Effector memory CD8-positive, alpha-beta T cell (primary cell): ENCODE measurements around the gene NOP16.

Experiments used
- ATAC-seq: fragments of 150-1000 bp; cut with Tn5 transposase; replicated peaks from 2 replicates; pipeline ENCODE4 v1.10.0; 2021; ENCODE audit warnings: mild to moderate bottlenecking, moderate library complexity
- DNase-seq, 3 experiments: peaks; one replicate each; pipeline ENCODE4 v3.0.0; 2021
- H3K27ac Mint-ChIP-seq, 2 donors: one replicate each; pipeline ENCODE4 v1.8.0; 2022; ENCODE audit warnings: mild to moderate bottlenecking in 2 of 2, mixed read lengths in 2 of 2, moderate library complexity in 2 of 2
- H3K27me3 Mint-ChIP-seq, 2 donors: one replicate each; pipeline ENCODE4 v1.8.0; 2022; ENCODE audit warnings: mixed read lengths in 2 of 2
- H3K36me3 Mint-ChIP-seq: one replicate; pipeline ENCODE4 v1.8.0; 2022; ENCODE audit warnings: mild to moderate bottlenecking, moderate library complexity, mixed read lengths; ENCODE audit not compliant: insufficient read depth
- H3K4me1 Mint-ChIP-seq, 2 donors: one replicate each; pipeline ENCODE4 v1.8.0; 2022; ENCODE audit warnings: low read depth in 2 of 2, mixed read lengths in 2 of 2
- H3K4me3 Mint-ChIP-seq, 2 donors: one replicate each; pipeline ENCODE4 v1.8.0; 2022; ENCODE audit warnings: mild to moderate bottlenecking in 2 of 2, mixed read lengths in 2 of 2, moderate library complexity in 2 of 2
- H3K9me3 Mint-ChIP-seq, 2 donors: one replicate each; pipeline ENCODE4 v1.8.0; 2022; ENCODE audit warnings: mixed read lengths in 2 of 2

Gene NOP16

DNA sequence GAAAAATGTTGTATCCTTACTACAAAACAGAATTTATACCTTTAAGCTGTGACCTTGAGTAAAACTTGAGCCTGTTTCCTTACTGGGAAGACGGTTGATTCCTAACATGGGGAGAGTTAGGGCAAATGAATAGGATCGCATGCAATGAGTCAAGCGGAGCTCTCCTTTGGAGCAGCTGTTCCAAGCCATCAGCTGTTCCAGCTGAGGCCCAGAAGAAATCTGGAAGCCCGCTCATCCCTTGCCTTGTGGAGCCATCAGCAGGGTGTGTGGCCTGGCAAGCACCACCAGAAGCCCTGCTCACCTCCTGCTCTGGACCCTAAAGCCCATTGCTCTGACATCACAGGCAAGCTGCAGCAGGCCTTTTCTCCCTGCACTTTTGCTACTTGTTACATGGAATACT is 34.9 kb downstream of the NOP16 start:
- Mint-ChIP-seq H3K4me3 (no peak overlapping the region), H3K36me3 (peaks cover 84% of the 10 kb centered on the region), H3K27me3 (no peaks in the 10 kb centered on the region), H3K9me3 (no peaks in the 10 kb centered on the region), H3K27ac (peak overlapping the region in 1 of 2 donors; percentile 62), H3K4me1 (peaks cover 23 to 54% of the 10 kb centered on the region in 2 donors)
- no peak for ATAC-seq
- no peak for DNase-seq

DNA sequence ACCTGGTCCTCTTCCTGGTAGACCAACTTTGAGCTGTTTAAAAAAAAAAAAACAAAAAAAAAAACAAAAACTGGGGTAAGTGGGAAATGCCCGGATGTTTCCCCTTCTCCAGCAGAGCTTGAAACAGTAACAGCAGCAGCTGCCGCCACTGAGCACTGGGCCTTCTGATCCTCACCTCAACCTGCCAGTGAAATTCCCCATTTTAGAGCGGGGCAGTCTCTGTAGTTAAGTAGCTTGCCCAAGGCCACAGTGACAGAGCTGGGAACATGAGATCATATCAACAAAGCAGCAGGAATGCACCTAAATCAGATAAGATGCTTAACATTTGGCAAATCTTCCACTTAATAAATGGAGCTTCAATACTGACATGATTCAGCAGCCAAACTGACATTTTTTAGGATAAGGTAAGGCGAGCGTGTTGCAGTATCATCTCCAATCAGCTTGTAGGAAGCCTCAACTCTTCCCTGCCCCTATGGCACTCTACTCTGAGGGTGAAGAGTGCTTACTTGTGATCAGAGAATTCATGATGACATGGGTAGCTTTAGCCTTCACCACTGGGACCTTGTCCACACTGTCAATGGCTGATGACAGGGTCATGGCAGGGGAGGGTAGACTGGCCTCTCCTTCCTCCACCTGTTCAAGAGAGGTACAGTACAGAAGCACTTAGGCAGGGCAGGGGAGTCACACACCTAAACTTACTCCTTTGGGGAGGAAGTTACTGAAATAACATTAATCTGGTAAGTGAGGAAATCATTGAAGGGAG is 36.1 kb downstream of the NOP16 start:
- no peak for DNase-seq
- H3K27ac Mint-ChIP-seq: peak overlapping the region; percentile 62 to 69
- peaks cover 19 to 46% of the 10 kb centered on the region in 2 donors for H3K4me1 Mint-ChIP-seq
- no peak overlapping the region for H3K4me3 Mint-ChIP-seq
- H3K36me3 Mint-ChIP-seq: peaks cover 84% of the 10 kb centered on the region
- H3K27me3 Mint-ChIP-seq: no peaks in the 10 kb centered on the region
- no peak for ATAC-seq
- H3K9me3 Mint-ChIP-seq: no peaks in the 10 kb centered on the region

DNA sequence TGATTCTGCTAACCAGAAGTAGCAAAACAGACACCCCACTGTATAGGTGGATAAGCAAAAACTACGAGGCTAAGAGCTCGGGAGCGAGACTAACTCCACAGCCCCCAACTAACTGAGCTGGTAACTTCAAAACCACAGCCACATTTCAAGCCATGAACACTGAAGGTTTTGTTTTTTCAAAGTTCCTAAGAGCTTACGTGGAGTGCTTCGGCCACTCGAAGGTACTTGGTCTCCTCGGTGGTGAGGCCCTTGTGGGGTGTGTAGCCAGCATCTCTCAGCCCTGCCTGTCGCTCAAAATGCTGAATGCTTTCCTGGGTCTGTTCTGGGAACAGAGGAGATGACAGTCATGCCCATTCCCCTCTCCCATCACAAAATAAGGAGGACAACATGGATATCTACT is 38.0 kb downstream of the NOP16 start:
- Mint-ChIP-seq H3K9me3 (no peaks in the 10 kb centered on the region), H3K27me3 (no peaks in the 10 kb centered on the region), H3K27ac (peak overlapping the region; percentile 20 to 65), H3K36me3 (peaks cover 89% of the 10 kb centered on the region), H3K4me3 (no peak overlapping the region), H3K4me1 (peaks cover 15 to 37% of the 10 kb centered on the region in 2 donors)
- DNase-seq: no peak
- ATAC-seq: no peak

DNA sequence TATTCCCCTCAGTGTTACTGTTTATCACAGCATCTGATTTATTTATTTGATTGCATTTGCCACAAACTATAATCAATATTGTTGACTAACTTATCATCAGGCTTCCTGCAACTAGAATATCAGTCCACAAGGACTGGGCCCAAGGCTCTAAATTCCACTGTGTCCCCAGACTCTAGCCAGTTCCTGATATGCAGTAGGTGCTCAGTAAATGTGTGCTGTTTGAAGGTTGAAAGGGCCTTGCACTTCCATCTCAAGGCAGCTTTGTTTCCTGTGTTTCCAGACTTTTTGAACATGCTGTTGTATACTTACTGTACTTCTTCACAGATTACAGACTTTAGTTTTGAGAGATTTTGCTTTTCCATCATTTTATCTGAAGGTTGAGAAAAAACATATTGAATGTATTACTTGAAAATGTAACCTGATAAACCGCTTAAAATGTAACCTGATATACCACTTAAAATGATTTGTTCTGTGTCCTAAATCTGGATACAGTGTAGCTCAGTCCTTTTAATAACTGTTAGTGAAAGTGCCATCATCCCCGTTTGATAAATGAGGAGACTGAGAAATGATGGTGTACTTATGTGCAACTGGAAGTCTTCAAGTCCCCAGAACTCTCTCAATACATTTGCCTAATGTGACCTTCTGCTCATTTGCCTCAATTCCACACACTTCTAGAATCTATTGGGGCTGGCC is 45.5 kb downstream of the NOP16 start:
- no peak overlapping the region for H3K4me3 Mint-ChIP-seq

DNA sequence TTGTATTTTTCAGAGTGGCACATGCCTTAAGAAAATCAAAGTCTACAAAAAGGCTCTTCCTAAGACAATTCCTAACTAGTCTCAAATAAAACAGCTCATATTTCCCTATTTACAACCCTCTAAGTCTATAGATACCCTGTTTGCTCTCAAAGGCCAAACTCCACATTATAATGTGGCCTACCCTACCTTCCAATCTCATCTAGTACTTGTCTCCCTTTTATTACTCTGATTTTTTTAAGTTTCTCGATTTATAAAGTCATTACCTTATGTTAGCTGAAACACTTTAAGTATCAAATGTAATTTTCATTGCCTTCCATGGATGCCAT is 46.3 kb downstream of the NOP16 start:
- peaks cover 31% of the 10 kb centered on the region for H3K36me3 Mint-ChIP-seq
- H3K27me3 Mint-ChIP-seq: no peaks in the 10 kb centered on the region
- H3K27ac Mint-ChIP-seq: no peak overlapping the region
- H3K9me3 Mint-ChIP-seq: no peaks in the 10 kb centered on the region
- H3K4me1 Mint-ChIP-seq: no peaks in the 10 kb centered on the region
- no peak overlapping the region for H3K4me3 Mint-ChIP-seq
- DNase-seq (no peak), ATAC-seq (no peak)

More for the DNA sequence above, 45.5 kb downstream of the NOP16 start:
- Mint-ChIP-seq H3K36me3 (peaks cover 36% of the 10 kb centered on the region), H3K27ac (peak overlapping the region in 1 of 2 donors; percentile 47), H3K27me3 (no peaks in the 10 kb centered on the region), H3K9me3 (no peaks in the 10 kb centered on the region), H3K4me1 (no peaks in the 10 kb centered on the region)
- ATAC-seq (no peak), DNase-seq (no peak)

DNA sequence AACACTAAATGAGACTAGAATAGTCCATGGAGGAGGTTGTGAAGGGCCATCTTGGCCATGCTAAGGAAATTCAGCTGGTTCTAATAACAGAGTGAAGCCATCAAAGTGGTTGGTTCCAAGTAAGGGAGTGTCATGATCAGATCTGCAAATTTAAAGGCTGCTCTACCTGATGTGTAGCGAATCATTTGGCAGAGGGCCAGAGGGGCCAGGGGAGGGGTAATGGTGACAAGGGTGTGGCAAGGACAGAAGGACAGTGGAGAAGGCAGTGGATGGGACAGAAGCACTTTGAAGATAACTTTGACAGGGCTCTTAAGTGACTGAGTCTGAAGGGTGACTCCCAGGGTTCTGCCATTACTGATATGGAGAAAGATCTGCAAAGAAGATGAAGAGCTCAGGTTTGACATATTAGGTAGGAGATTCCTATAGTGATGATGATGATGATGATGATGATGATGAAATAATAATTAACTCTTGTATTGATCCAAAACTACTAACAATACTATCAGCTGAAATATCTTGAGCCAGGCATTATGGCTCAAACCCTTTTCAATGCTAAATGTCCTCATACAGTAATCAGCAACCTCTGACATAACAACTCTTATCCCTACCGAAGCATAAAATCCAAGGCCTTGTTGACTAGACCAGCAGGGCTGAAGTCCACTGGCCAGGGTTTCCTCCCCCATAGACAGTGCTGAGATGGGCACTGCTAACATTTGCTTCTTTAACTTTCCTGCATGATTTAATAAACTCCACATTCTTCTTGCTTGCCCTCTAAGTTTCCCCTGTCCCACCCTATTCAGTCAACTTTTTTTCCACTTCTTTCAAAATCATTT is 46.9 kb downstream of the NOP16 start:
- Mint-ChIP-seq H3K9me3 (no peaks in the 10 kb centered on the region), H3K27ac (peak overlapping the region; percentile 20 to 50), H3K36me3 (peaks cover 30% of the 10 kb centered on the region), H3K4me3 (no peak overlapping the region), H3K4me1 (no peaks in the 10 kb centered on the region), H3K27me3 (no peaks in the 10 kb centered on the region)
- ATAC-seq (no peak), DNase-seq (no peak)

DNA sequence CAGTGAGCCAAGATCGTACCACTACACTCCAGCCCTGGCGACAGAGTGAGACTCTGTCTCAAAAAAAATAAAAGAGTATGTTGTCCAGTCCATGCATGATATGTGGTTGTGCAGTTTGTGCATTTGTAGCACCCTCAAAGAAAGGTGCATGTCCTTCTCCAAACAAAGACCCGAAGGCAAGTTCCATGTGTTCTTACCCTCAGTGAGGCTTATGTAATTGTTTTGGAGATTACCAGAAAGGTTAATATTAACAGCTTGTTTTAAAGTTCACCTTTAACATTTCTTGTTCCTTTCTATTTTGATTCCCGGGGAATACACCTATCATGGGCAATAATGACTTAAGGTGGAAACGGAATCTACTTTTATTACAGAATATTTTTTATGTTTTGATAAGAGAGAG is 49.1 kb downstream of the NOP16 start:
- Mint-ChIP-seq H3K4me1 (no peaks in the 10 kb centered on the region), H3K9me3 (peaks cover 0 to 1% of the 10 kb centered on the region in 2 donors), H3K4me3 (no peak overlapping the region), H3K27ac (peak overlapping the region in 1 of 2 donors; percentile 22), H3K36me3 (peaks cover 11% of the 10 kb centered on the region), H3K27me3 (no peaks in the 10 kb centered on the region)
- ATAC-seq (no peak), DNase-seq (no peak)

DNA sequence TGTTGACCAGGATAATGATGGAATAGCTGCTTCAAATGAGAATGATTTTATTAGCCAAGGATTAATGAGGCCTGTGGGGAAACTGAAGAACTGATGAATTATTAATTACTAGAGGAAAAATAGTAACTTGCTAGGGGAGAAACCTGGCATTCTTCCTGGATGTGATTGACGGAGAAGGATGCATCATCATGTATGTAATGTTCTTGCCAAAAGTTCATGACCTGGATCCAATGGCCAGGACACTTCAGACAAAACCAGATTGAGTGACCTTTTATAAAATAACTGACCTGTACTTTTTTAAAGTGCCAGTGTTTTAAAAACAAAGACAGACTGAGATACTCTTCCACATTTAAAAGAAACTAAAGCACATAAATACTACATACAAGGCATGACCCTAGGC is 50.5 kb downstream of the NOP16 start:
- peaks cover 1 to 10% of the 10 kb centered on the region in 2 donors for H3K9me3 Mint-ChIP-seq
- H3K4me1 Mint-ChIP-seq: no peaks in the 10 kb centered on the region
- H3K27me3 Mint-ChIP-seq: no peaks in the 10 kb centered on the region
- no peak overlapping the region for H3K27ac Mint-ChIP-seq
- H3K36me3 Mint-ChIP-seq: peaks cover 7% of the 10 kb centered on the region
- H3K4me3 Mint-ChIP-seq: no peak overlapping the region
- DNase-seq (no peak), ATAC-seq (no peak)

DNA sequence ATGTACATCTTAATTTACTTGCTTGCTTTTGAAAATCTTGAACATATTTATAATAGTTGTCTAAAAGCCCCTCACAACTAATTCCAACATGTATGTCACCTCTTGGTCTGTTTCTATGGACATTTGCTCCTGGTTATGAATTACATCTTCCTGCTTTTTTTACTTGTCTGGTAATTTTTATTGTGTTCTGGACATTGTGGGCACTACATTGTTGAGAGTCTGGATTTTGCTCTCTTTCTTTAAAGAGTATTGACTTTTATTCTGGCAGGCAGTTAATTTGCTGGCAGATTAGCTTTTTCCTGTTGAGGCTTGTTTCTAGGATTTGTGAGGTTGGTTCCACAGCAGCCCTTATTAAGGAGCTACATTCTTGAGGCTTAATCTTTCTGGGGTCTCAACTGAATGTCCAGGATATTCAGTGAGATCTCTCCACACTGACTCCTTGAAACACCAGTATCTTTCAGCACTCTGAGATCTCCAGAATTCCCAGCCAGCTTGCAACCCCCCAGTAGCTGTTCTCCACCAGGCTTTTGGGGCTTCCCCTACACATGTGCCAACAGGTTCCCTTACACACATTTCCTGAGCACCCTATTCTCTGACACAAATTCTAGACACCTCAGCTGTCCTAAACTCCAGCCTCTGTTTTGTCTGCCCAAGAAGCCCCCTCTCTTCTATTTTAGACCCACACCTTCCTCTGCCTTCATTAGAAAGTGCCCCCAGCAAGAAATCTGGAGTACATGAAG is 54.2 kb downstream of the NOP16 start:
- H3K4me1 Mint-ChIP-seq: no peaks in the 10 kb centered on the region
- no peak overlapping the region for H3K4me3 Mint-ChIP-seq
- no peak for DNase-seq
- no peak for ATAC-seq
- no peak overlapping the region for H3K27ac Mint-ChIP-seq
- no peaks in the 10 kb centered on the region for H3K27me3 Mint-ChIP-seq
- peaks cover 7% of the 10 kb centered on the region for H3K36me3 Mint-ChIP-seq
- peaks cover 1 to 10% of the 10 kb centered on the region in 2 donors for H3K9me3 Mint-ChIP-seq
